Endothelial cell (in vitro differentiated cells): ENCODE data around the gene CACFD1. TPM values are rescaled to one million over a fixed set of nuclear protein-coding genes. Genes with fewer than 3 reads are reported as not detected.

Experiments
- DNase-seq: peaks from one replicate; pipeline ENCODE4 v3.0.0; 2021; ENCODE audit warnings: low spot score
- H3K27ac Mint-ChIP-seq: one replicate; pipeline ENCODE4 v1.8.0; 2021; ENCODE audit warnings: mixed read lengths, inconsistent platforms; ENCODE audit not compliant: unreplicated experiment
- H3K27me3 Mint-ChIP-seq: one replicate; pipeline ENCODE4 v1.8.0; 2021; ENCODE audit warnings: mild to moderate bottlenecking, moderate library complexity, mixed read lengths, inconsistent platforms; ENCODE audit not compliant: unreplicated experiment
- H3K36me3 Mint-ChIP-seq: one replicate; pipeline ENCODE4 v1.8.0; 2021; ENCODE audit warnings: mild to moderate bottlenecking, low read depth, mixed read lengths, inconsistent platforms; ENCODE audit not compliant: unreplicated experiment
- H3K4me1 Mint-ChIP-seq: one replicate; pipeline ENCODE4 v1.8.0; 2021; ENCODE audit warnings: mild to moderate bottlenecking, mixed read lengths, inconsistent platforms; ENCODE audit not compliant: unreplicated experiment
- H3K4me3 Mint-ChIP-seq: one replicate; pipeline ENCODE4 v1.8.0; 2021; ENCODE audit warnings: mild to moderate bottlenecking, mixed read lengths, inconsistent platforms; ENCODE audit not compliant: unreplicated experiment
- H3K9me3 Mint-ChIP-seq: one replicate; pipeline ENCODE4 v1.8.0; 2021; ENCODE audit warnings: mixed read lengths, inconsistent platforms; ENCODE audit not compliant: unreplicated experiment
- total RNA-seq: library from RNA; stranded (reverse); fragmentation: NEBNext Ultra II Directional; extraction: Animal tissue kit (Norgen Biotek cat#: 25700); gene quantifications from one replicate; pipeline ENCODE4 v1.2.1, GENCODE V29; 2021; ENCODE audit not compliant: unreplicated experiment
- TF ChIP-seq, protein P1 (sequence below): fragments of 200-600 bp; sonication (generic); IDR thresholded peaks from one replicate; pipeline ENCODE4 v1.5.0; 2021; ENCODE audit warnings: antibody characterized with exemption; ENCODE audit not compliant: unreplicated experiment

CACFD1 gene
- total RNA-seq, 1 donor from 2014 or later = 34.3 TPM

DNA sequence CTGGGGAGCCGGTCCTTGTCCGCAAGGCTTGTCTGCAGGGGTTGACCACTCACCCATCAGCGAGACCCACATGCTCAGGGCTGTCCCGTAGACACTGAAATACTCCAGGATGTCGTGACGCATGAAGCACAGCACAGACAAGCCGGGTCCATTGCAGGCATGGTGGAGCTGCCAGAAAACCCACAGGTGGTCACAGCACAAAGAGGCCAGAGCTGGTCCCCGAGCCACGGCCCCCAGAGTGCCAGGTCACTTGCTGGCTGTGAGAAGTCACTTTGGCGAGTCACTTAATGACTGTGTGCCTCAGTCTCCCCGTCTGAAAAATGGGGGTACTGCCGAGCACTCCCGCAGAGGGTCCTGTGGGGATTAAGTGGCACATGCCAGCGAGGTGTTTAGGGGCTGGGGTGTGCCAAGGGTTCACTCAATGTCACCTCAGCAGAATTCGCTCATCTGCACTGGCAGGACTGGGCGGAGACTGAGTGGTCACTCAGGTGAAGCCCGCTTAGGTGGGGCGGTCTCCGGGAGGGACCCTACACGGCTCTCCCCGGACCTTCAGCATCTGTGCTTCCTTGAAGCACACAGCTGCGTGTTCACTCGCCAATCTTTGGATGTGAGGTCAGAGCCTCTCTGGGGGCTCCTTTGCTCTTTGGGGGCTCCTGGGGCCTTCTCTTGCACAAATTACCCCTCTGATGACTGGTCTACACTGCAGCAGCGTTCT lies 60.5 kb downstream of the CACFD1 start:
- Mint-ChIP-seq H3K9me3 (no peaks in the 10 kb centered on the region), H3K27me3 (peaks cover 2% of the 10 kb centered on the region), H3K27ac (no peak overlapping the region), H3K36me3 (no peaks in the 10 kb centered on the region), H3K4me3 (no peak overlapping the region), H3K4me1 (no peaks in the 10 kb centered on the region)
- DNase-seq = no peak
- TF ChIP-seq, protein P1, sequence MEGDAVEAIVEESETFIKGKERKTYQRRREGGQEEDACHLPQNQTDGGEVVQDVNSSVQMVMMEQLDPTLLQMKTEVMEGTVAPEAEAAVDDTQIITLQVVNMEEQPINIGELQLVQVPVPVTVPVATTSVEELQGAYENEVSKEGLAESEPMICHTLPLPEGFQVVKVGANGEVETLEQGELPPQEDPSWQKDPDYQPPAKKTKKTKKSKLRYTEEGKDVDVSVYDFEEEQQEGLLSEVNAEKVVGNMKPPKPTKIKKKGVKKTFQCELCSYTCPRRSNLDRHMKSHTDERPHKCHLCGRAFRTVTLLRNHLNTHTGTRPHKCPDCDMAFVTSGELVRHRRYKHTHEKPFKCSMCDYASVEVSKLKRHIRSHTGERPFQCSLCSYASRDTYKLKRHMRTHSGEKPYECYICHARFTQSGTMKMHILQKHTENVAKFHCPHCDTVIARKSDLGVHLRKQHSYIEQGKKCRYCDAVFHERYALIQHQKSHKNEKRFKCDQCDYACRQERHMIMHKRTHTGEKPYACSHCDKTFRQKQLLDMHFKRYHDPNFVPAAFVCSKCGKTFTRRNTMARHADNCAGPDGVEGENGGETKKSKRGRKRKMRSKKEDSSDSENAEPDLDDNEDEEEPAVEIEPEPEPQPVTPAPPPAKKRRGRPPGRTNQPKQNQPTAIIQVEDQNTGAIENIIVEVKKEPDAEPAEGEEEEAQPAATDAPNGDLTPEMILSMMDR = no peak

Other genes with a start within 250 kb of the CACFD1 start
- gene ABO, start 184.8 kb upstream of the CACFD1 start, total RNA-seq = 1.4 TPM
- gene SURF6, start 123.8 kb upstream of the CACFD1 start, total RNA-seq = 21.7 TPM
- 32.9 TPM for gene MED22, start 111.8 kb upstream of the CACFD1 start, total RNA-seq
- gene RPL7A, start 111.8 kb upstream of the CACFD1 start, total RNA-seq = 2,006 TPM
- 36.2 TPM for gene SURF1, start 103.5 kb upstream of the CACFD1 start, total RNA-seq
- 11.9 TPM for gene SURF2, start 103.4 kb upstream of the CACFD1 start, total RNA-seq
- 169 TPM for gene SURF4, start 83.9 kb upstream of the CACFD1 start, total RNA-seq
- 0.64 TPM for gene STKLD1, start 83.6 kb upstream of the CACFD1 start, total RNA-seq
- 30.9 TPM for gene REXO4, start 42.0 kb upstream of the CACFD1 start, total RNA-seq
- 9.1 TPM for gene ADAMTS13, start 37.6 kb upstream of the CACFD1 start, total RNA-seq
- gene SLC2A6, start 19.1 kb downstream of the CACFD1 start, total RNA-seq = 32.5 TPM
- gene MYMK, start 65.0 kb downstream of the CACFD1 start, total RNA-seq = not detected
- 5.9 TPM for gene ADAMTSL2, start 74.7 kb downstream of the CACFD1 start, total RNA-seq
- gene FAM163B, start 149.4 kb downstream of the CACFD1 start, total RNA-seq = not detected
- 0.08 TPM for gene DBH, start 176.4 kb downstream of the CACFD1 start, total RNA-seq